RPMI8226 (cell line): ENCODE results near the gene LIN9.
"Not testable (repeated sequence)": the region's sequence is repeated elsewhere in the genome, so short reads cannot be mapped to it uniquely, and the experiment has no call there.

Experiments
- DNase-seq: peaks from one replicate; pipeline ENCODE4 v3.0.0-alpha.2; 2015

LIN9 gene

GRCh38 chr1:226308723-226309397 lies at the start of gene LIN9:
Gene LIN9 (minus strand): TSS chr1:226309164. CDS start chr1:226309139, 25 bp downstream.
- peak; percentile 96 for DNase-seq

GRCh38 chr1:226357416-226357815 lies 48.5 kb upstream of the LIN9 start:
- DNase-seq = no peak

GRCh38 chr1:226355669-226356551 lies 46.9 kb upstream of the LIN9 start:
- peak; percentile 74 for DNase-seq

GRCh38 chr1:226355016-226355415 lies 46.1 kb upstream of the LIN9 start:
- no peak for DNase-seq

GRCh38 chr1:226353698-226354525 lies 44.9 kb upstream of the LIN9 start:
- DNase-seq = no peak

- DNase-seq = no peak
These were observed 42.7 kb upstream of the LIN9 start for GRCh38 chr1:226351709-226352108.

GRCh38 chr1:226350519-226350865 lies 41.5 kb upstream of the LIN9 start:
- no peak for DNase-seq

GRCh38 chr1:226349801-226350518 lies 41.0 kb upstream of the LIN9 start:
- no peak for DNase-seq

GRCh38 chr1:226349081-226349480 lies 40.1 kb upstream of the LIN9 start:
- DNase-seq = no peak

GRCh38 chr1:226344441-226345259 lies 35.7 kb upstream of the LIN9 start:
- no peak for DNase-seq

GRCh38 chr1:226342656-226343055 lies 33.7 kb upstream of the LIN9 start:
- DNase-seq = no peak

- DNase-seq = not testable (repeated sequence)
These were observed 31.1 kb upstream of the LIN9 start for GRCh38 chr1:226340111-226340510.

- DNase-seq = no peak
These were observed 28.4 kb upstream of the LIN9 start for GRCh38 chr1:226337276-226337875.

- DNase-seq = no peak
These were observed 26.7 kb upstream of the LIN9 start for GRCh38 chr1:226335661-226336060.

GRCh38 chr1:226332947-226333346 lies 24.0 kb upstream of the LIN9 start:
- DNase-seq = no peak

GRCh38 chr1:226329237-226329636 lies 20.3 kb upstream of the LIN9 start:
- no peak for DNase-seq

GRCh38 chr1:226327761-226328162 lies 18.8 kb upstream of the LIN9 start:
- no peak for DNase-seq

GRCh38 chr1:226325178-226325577 lies 16.2 kb upstream of the LIN9 start:
- no peak for DNase-seq

GRCh38 chr1:226324479-226324878 lies 15.5 kb upstream of the LIN9 start:
- DNase-seq = no peak

GRCh38 chr1:226322986-226323385 lies 14.0 kb upstream of the LIN9 start:
- no peak for DNase-seq

- no peak for DNase-seq
These were observed 12.0 kb upstream of the LIN9 start for GRCh38 chr1:226320930-226321329.
